Stimulated activated CD4-positive, alpha-beta T cell treated with anti-CD3 and anti-CD28 coated beads, TNF-alpha, amount 100 ng/mL, for 1 hour (primary cell): ENCODE results near the gene ENTPD3.
A peak's percentile ranks its signal among the peaks of the same experiment; 100 is the strongest.

Source experiments
- DNase-seq, 3 donors: peaks; one replicate each; pipeline ENCODE4 v3.0.0-alpha.2; 2020; ENCODE audit warnings: low read depth in 3 of 3, low spot score in 1 of 3

Gene ENTPD3, protein sequence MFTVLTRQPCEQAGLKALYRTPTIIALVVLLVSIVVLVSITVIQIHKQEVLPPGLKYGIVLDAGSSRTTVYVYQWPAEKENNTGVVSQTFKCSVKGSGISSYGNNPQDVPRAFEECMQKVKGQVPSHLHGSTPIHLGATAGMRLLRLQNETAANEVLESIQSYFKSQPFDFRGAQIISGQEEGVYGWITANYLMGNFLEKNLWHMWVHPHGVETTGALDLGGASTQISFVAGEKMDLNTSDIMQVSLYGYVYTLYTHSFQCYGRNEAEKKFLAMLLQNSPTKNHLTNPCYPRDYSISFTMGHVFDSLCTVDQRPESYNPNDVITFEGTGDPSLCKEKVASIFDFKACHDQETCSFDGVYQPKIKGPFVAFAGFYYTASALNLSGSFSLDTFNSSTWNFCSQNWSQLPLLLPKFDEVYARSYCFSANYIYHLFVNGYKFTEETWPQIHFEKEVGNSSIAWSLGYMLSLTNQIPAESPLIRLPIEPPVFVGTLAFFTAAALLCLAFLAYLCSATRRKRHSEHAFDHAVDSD

DNA sequence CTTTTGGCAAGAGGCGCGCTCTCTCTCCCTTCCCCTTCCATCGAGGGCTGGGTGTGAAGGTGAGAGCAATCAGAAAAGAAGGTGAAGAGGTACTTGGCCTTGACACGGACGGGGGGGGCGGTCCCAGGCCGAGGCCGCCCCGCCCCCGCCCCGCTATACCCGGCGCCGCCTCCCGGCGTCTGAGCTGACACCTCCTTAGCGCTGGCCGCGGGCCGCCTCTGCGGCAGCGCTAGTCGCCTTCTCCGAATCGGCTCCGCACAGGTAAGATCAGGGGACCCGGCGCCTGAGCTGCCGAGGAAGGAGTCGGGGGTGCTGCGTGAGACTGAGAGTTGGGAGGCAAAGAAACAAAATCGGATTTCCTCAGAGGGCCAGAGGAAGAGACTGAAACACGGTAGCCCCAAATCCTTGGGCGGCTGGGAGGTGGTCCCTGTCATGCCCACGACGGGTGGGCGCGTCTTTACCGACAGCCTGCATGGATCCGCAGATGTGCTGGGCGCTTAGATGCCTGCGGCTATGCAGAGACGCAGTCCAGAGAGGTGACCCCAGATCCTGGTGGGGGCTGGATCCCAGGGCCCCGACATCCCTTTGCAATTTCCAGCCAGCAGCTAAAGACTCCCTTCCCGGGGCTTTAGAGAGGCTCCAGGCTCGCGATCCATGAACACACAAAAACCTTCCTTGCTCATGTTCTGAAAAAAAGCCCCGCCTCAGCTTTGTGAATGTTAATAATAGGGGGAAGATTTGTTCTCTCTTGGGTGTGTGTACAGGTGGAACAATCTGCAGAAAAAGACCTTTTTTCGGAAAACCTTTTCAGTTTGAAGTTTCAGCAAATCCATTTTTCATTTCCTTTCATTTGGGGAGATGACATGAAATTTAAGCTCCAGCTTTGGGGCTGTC, at the start of gene ENTPD3:
Gene ENTPD3, plus strand, starts transcription at position 184 of the 894 bp plus-strand sequence. CDS start 874 bp downstream, outside the sequence.
- peak in 1 of 3 donors; percentile 10 for DNase-seq

DNA sequence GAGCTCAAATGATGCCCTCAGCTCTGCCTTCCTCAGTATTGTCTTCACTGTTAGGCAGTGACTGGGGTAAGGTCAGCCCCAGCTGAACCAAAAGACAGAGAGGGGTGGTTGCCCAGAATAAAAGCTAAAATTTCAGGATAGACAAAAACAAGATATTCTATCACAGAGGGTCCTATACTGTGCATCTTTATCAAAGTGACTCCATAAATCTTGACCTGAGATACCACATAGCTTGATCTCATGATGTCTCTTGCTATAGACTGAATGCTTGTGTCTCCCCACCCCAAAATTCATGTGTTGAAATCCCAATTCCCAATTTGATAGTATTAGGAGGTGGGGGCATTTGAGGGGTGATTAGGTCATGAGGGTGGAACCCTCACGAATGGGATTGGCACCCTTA, 47.1 kb upstream of the ENTPD3 start:
- no peak for DNase-seq

DNA sequence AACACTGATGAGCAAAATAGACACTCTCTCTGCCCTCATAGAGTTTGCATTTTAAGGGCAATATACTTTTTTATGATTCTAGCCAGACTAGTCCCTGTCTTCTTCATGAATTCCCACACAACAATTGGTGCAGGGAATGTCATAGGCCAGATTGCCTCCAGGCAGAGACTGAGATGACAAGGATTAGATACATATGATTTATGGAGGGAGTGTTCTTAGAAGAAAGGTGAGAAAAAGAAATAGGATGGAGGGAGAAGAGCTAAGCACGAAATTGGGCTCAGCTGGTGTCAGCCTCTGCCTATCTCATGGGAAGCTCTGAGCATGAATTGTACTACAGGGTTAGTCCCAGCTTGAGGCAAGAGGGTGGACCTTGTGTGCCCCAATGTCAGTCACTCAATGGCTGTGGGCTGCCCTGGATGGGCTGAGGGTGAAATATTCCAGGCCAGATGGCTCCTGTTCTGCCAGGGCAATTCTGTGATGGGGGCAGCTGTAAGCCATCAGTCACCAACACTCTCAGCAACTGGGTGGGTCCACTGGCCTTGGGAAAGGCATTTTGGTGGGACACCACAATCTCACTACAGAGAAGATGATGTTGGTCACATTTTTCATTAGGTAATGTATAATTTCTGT, 46.3 kb upstream of the ENTPD3 start:
- DNase-seq, result no peak

- no peak for DNase-seq
Measured at GRCh38 chr3:40341671-40342070, 45.3 kb upstream of the ENTPD3 start.

DNA sequence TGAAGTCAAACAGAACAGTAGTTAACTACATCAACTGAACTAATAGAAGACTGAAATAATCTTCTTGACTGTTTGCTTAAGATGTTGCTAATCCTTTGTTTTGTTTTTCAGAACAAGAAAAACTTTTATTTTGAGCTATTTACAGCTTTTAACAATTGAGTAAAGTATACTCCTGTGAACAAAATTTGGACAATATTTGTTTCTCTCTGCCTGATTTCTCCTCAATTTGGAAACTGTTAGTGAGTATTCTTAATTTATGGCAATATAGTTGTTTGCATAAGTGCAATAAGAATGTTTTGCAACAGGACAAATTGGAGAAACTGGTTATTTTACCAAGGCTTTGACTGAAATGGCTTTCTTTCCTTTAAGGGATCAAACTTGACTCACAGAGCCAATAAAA, 36.5 kb upstream of the ENTPD3 start:
- no peak for DNase-seq

DNA sequence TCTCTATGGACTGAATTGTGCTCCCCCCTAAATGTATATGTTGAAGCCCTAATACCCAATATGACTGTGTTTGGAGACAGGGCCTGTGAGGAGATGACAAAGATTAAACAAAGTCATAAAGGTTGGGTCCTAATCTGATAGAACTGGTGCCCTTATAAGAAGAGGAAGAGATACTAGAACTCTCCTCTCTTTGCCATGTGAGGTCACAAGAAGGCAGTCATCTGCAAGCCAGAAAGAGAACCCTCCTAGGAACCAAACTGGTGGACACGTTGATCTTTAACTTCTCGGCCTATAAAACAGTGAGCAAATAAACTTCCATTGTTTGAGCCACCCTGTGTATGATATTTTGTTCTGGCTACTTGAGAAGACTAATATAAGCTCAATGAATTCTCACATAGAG, 31.6 kb upstream of the ENTPD3 start:
- no peak for DNase-seq

GRCh38 chr3:40358454-40358853, 28.5 kb upstream of the ENTPD3 start:
- no peak for DNase-seq

- DNase-seq, result no peak
Measured at GRCh38 chr3:40363674-40364073, 23.3 kb upstream of the ENTPD3 start.

DNA sequence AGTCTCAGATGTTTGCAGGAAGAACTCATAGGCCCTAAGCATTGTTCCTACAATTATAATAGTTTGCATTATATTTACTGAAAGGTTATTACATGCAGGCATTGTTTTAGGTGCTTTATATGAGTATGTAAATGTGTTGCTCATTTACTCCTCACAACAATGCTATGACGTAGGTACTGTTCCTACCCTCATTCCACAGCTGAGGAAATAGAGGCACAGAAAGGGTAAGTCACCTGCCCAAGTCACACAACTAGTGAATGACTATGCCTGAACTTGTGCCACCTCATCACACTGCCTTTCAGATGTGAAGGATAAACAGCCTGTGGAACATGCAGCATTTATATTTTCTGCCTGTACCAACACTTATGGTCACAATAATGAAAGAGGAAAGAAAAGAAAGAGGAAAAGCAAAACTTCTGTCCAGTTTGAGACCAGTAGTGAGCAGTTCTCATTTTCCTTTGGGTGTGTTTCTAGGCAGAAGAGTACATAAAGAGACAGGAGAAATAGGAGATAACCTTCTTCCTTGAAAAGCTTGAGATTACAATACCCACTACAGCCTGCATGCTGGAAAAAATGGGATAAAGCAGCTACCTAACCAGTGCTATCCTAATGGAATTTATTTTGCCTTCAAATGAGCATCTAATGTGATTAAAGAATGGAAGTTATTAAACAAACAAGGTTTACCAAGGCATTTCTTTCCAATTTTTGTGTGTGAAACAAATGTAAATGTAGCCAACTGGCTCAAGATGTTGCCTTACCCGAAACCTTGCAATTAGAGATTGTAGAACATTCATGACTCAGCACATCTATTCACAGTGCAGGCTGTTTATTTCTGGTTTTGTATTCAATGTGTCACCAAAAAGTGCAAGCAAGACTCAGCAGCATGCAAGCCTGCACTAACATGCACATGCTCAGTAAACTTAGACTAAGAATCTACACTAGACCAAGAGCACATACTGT, 20.5 kb upstream of the ENTPD3 start:
- no peak for DNase-seq

DNA sequence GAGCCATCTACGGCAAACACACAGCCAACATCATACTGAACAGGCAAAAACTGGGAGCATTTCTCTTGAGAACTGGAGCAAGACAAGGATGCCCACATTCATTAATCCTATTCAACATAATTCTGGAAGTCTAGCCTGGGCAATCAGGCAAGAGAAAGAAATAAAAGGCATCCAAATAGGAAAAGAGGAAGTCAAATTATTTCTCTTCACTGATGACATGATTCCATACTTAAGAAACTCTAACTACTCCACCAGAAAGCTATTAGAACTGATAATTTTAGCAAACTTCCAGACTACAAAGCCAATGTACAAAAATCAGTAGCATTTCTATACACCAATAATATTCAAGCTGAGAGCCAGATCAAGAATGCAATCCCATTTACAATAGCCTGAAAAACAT, 17.3 kb upstream of the ENTPD3 start:
- DNase-seq, result no peak

DNA sequence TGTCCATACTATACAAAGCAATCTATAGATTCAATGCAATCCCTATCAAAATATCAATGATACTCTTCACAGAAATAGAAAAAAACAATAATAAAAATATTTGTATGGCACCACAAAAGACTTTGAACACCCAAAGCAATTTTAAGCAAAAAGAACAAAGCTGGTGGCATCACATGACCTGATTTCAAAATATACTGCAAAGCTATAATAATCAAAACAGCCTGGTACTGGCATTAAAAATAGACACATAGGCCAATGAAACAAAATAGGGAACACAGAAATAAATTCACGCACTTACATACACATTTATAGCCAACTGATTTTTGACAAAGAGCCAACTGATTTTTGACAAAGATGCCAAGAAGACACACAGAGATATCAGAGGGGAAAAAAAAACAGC, 9.2 kb upstream of the ENTPD3 start:
- DNase-seq, result no peak

GRCh38 chr3:40379674-40380306, 7.2 kb upstream of the ENTPD3 start:
- no peak for DNase-seq

GRCh38 chr3:40381904-40382616, 4.9 kb upstream of the ENTPD3 start:
- no peak for DNase-seq

DNA sequence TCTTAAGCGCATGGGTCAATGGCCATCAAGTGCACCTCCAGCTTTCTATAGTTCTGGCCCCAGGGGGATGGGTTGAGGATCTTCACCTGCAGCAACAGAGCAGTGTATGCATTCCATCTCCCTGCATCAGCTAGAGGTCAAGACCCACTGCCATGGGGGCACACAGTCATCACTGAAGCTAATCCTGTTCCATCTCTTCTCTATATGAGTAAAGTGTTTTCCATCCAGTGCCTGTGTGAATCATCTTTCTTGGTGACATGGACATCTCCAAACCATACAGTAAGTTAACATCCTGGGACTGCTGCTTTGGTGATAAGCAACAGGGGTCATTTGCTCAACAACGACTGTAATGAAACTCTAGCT, 4.4 kb upstream of the ENTPD3 start:
- DNase-seq, result no peak

DNA sequence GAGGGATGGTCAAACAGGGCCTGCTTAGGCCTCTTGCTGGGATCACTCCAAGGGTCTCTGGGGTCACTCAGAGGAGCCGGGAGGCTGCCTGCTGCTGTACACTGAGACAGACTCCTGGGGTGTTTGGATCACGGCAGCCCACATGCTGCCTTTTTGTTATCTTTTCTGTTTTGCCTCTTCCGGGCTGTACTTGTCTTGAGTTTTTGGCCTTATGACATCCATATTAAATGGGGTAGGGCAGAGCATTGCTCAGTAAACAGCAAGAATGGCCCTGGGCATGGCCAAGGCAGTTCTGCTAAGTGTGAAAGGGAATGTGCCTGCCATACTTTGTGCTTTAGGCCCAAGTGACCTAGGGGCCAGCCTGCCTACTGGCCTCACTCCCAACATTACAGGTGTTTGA, 771 bp upstream of the ENTPD3 start:
- no peak for DNase-seq

DNA sequence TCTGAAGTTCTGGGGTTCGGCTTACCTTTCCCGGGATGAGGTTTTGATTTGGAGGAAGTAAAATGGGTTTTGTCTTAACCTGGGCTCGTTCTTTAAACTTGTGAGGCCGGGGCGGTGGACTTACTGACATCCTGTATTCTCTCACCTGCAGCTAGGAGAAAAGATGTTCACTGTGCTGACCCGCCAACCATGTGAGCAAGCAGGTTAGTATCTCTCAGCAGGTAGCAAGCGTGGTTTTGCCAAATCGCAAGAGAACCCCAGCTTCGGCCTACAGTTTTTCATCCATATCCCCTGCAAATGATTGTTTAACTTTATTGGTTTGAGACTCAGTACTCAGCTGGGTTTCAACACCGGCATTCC, 891 bp downstream of the ENTPD3 start:
- no peak for DNase-seq

GRCh38 chr3:40396406-40396805, 9.4 kb downstream of the ENTPD3 start:
- no peak for DNase-seq

DNA sequence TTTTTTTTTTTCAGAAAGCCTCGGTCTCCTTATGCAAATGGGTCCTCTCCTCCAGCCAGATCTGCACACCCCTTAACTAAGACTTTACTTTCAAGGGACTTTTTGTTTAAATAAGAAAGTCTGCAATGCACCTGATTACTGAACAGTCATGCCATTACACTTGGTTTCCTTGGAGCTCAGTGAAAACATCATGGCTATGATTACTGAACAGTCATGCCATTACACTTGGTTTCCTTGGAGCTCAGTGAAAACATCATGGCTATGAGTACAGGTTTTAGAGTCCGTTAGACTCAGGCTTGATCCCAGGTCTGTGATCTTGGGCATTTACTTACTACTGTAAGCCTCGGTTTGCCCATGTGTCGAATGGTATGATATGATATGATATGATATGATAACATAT, 10.1 kb downstream of the ENTPD3 start:
- no peak for DNase-seq

GRCh38 chr3:40397912-40398311, 10.9 kb downstream of the ENTPD3 start:
- no peak for DNase-seq
